Inflammatory macrophage treated with lipopolysaccharide for 1 hour (primary cell): ENCODE results near the gene GLS2.
"Not testable (repeated sequence)": the region's sequence is repeated elsewhere in the genome, so short reads cannot be mapped to it uniquely, and the experiment has no call there.

Source experiments
- DNase-seq, 2 donors: peaks; one replicate each; pipeline ENCODE4 v3.0.0-alpha.2; 2020 to 2022

The GLS2 gene

GRCh38 chr12:56490360-56490759 is 2.4 kb upstream of the GLS2 start:
- no peak for DNase-seq

GRCh38 chr12:56487448-56488040 is 417 bp downstream of the GLS2 start:
- no peak for DNase-seq

- DNase-seq = no peak
Measured at GRCh38 chr12:56486694-56487093, 1.3 kb downstream of the GLS2 start.

- DNase-seq = no peak
Measured at GRCh38 chr12:56484566-56484965, 3.4 kb downstream of the GLS2 start.

GRCh38 chr12:56479625-56480024 is 8.3 kb downstream of the GLS2 start:
- DNase-seq = no peak

- no peak for DNase-seq
Measured at GRCh38 chr12:56477521-56478225, 10.3 kb downstream of the GLS2 start.

GRCh38 chr12:56476972-56477432 is 11.0 kb downstream of the GLS2 start:
- DNase-seq = no peak

GRCh38 chr12:56476143-56476542 is 11.8 kb downstream of the GLS2 start:
- no peak for DNase-seq

GRCh38 chr12:56474389-56474788 is 13.6 kb downstream of the GLS2 start:
- DNase-seq = no peak

GRCh38 chr12:56469007-56469930 is 18.7 kb downstream of the GLS2 start:
- DNase-seq = peak in 1 of 2 donors; percentile 9

- DNase-seq = peak; percentile 91 to 96
Measured at GRCh38 chr12:56468216-56469006, 19.6 kb downstream of the GLS2 start, which contains the start of gene SPRYD4. Gene SPRYD4 (plus strand): TSS chr12:56468578. CDS start chr12:56468592, 14 bp downstream.

- no peak for DNase-seq
Measured at GRCh38 chr12:56462565-56462964, 25.4 kb downstream of the GLS2 start.

GRCh38 chr12:56461235-56462159 is 26.5 kb downstream of the GLS2 start:
- DNase-seq = peak in 1 of 2 donors; percentile 3

GRCh38 chr12:56457817-56458216 is 30.1 kb downstream of the GLS2 start:
- DNase-seq = no peak

- no peak for DNase-seq
Measured at GRCh38 chr12:56454557-56454956, 33.4 kb downstream of the GLS2 start, which contains the start of gene MIP. Gene MIP (minus strand): TSS chr12:56454657. CDS start chr12:56454613, 44 bp downstream.

GRCh38 chr12:56451147-56451546 is 36.8 kb downstream of the GLS2 start:
- no peak for DNase-seq

GRCh38 chr12:56450241-56450640 is 37.7 kb downstream of the GLS2 start:
- no peak for DNase-seq

GRCh38 chr12:56449622-56449984 is 38.4 kb downstream of the GLS2 start:
- no peak for DNase-seq

GRCh38 chr12:56448860-56449621 is 38.9 kb downstream of the GLS2 start, which contains the start of gene TIMELESS:
Gene TIMELESS (minus strand): TSS chr12:56449426. CDS start chr12:56434170, 15,256 bp downstream.
- peak; percentile 88 to 91 for DNase-seq

GRCh38 chr12:56443208-56443607 is 44.8 kb downstream of the GLS2 start:
- DNase-seq = not testable (repeated sequence)
